Dendritic cell treated with granulocyte-macrophage colony-stimulating factor and Interleukin-4, amounts not matched to agents 40 ng/mL and 50 ng/mL, for 4 days (primary cell): ENCODE measurements around the gene NACA.
"Not testable (repeated sequence)": the region's sequence is repeated elsewhere in the genome, so short reads cannot be mapped to it uniquely, and the experiment has no call there.

Experiments
- H3K27ac Mint-ChIP-seq: one replicate; pipeline ENCODE4 v1.8.0; 2022; ENCODE audit warnings: mild to moderate bottlenecking, mixed read lengths
- H3K27me3 Mint-ChIP-seq: one replicate; pipeline ENCODE4 v1.8.0; 2022; ENCODE audit warnings: mild to moderate bottlenecking, mixed read lengths
- H3K36me3 Mint-ChIP-seq: one replicate; pipeline ENCODE4 v1.8.0; 2022; ENCODE audit warnings: low read depth, mixed read lengths
- H3K4me1 Mint-ChIP-seq: one replicate; pipeline ENCODE4 v1.8.0; 2022; ENCODE audit warnings: low read depth, mixed read lengths
- H3K4me3 Mint-ChIP-seq: one replicate; pipeline ENCODE4 v1.8.0; 2022; ENCODE audit warnings: mild to moderate bottlenecking, moderate library complexity, mixed read lengths
- H3K9me3 Mint-ChIP-seq: one replicate; pipeline ENCODE4 v1.8.0; 2022; ENCODE audit warnings: mixed read lengths
- intact Hi-C: fragments of 100-400 bp; cut with micrococcal nuclease; formaldehyde crosslinking; loops from one replicate; pipeline ENCODE4 v1.15.0; 2022

Gene NACA

DNA sequence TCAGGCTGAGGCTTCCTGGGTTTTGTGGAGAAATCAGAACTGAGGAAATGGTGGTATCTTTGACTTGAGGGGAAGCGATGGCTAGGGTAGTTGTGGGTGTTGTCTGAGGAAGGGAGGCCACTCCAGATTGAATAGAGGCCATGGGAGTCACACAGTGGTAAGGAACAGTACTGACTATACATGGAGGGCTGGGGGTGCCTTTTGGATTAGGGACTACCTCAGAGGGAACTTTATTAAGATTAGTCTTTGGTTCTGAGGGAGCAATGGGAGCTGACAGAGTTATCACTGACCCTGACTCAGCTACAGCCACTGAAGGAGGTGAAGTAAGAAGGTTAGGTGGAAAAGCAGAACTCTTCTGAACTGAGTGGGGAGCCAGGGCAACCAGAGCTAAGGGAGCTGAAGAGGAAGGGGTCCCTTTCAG, 4.4 kb downstream of the NACA start:
- peaks cover 88% of the 10 kb centered on the region for H3K36me3 Mint-ChIP-seq
- no peaks in the 10 kb centered on the region for H3K9me3 Mint-ChIP-seq
- H3K4me1 Mint-ChIP-seq = peaks cover 69% of the 10 kb centered on the region
- intact Hi-C loops = loop anchor here (5.0 kb wide), 1 partner anchor 83 kb away; no protein-coding TSS in a partner anchor
- H3K4me3 Mint-ChIP-seq = peak overlapping the region; percentile 55
- no peaks in the 10 kb centered on the region for H3K27me3 Mint-ChIP-seq
- H3K27ac Mint-ChIP-seq = peak overlapping the region; percentile 75

- peaks cover 68% of the 10 kb centered on the region for H3K4me1 Mint-ChIP-seq
- H3K4me3 Mint-ChIP-seq = no peak overlapping the region
- no peaks in the 10 kb centered on the region for H3K9me3 Mint-ChIP-seq
- peaks cover 89% of the 10 kb centered on the region for H3K36me3 Mint-ChIP-seq
- intact Hi-C loops = no loop called here
- no peaks in the 10 kb centered on the region for H3K27me3 Mint-ChIP-seq
- H3K27ac Mint-ChIP-seq = peak overlapping the region; percentile 49
Measured at GRCh38 chr12:56719056-56719455, 6.0 kb downstream of the NACA start.

DNA sequence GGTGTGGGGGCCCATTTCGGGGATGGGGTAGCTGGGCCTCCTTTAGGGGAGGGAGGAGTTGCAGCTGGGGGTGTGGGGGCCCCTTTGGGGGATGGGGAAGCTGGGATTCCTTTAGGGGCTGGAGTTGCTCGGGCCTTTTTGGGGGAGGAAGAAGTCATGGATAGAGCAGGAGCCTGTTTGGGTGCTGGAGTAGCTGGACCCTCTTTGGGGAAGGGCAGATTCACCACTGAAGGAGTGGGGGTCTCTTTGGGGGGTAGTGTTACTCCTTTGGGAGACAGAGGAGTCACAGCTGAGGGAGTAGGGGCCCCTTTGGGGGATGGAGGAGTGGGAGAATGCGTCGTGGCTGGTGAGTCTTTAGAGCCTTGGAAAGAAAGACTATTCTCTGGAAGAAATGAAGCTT, 6.5 kb downstream of the NACA start:
- intact Hi-C loops = no loop called here
- H3K27me3 Mint-ChIP-seq = no peaks in the 10 kb centered on the region
- peak overlapping the region; percentile 49 for H3K27ac Mint-ChIP-seq
- peaks cover 89% of the 10 kb centered on the region for H3K36me3 Mint-ChIP-seq
- no peaks in the 10 kb centered on the region for H3K9me3 Mint-ChIP-seq
- peak overlapping the region; percentile 7 for H3K4me3 Mint-ChIP-seq
- peaks cover 68% of the 10 kb centered on the region for H3K4me1 Mint-ChIP-seq

- no peak overlapping the region for H3K4me3 Mint-ChIP-seq
- intact Hi-C loops = no loop called here
- H3K27ac Mint-ChIP-seq = no peak overlapping the region
- peaks cover 89% of the 10 kb centered on the region for H3K36me3 Mint-ChIP-seq
- H3K9me3 Mint-ChIP-seq = no peaks in the 10 kb centered on the region
- peaks cover 68% of the 10 kb centered on the region for H3K4me1 Mint-ChIP-seq
- H3K27me3 Mint-ChIP-seq = no peaks in the 10 kb centered on the region
Measured at GRCh38 chr12:56718149-56718548, 7.0 kb downstream of the NACA start.

- Mint-ChIP-seq H3K4me1 (peaks cover 63% of the 10 kb centered on the region), H3K36me3 (peaks cover 92% of the 10 kb centered on the region), H3K27me3 (no peaks in the 10 kb centered on the region), H3K9me3 (no peaks in the 10 kb centered on the region), H3K4me3 (no peak overlapping the region), H3K27ac (peak overlapping the region; percentile 61)
- intact Hi-C loops = no loop called here
Measured at GRCh38 chr12:56716933-56717880, 7.9 kb downstream of the NACA start.

- peaks cover 55% of the 10 kb centered on the region for H3K4me1 Mint-ChIP-seq
- H3K4me3 Mint-ChIP-seq = no peak overlapping the region
- H3K27me3 Mint-ChIP-seq = no peaks in the 10 kb centered on the region
- intact Hi-C loops = no loop called here
- H3K27ac Mint-ChIP-seq = peak overlapping the region; percentile 61
- H3K9me3 Mint-ChIP-seq = no peaks in the 10 kb centered on the region
- H3K36me3 Mint-ChIP-seq = peaks cover 92% of the 10 kb centered on the region
Measured at GRCh38 chr12:56716458-56716857, 8.6 kb downstream of the NACA start.

DNA sequence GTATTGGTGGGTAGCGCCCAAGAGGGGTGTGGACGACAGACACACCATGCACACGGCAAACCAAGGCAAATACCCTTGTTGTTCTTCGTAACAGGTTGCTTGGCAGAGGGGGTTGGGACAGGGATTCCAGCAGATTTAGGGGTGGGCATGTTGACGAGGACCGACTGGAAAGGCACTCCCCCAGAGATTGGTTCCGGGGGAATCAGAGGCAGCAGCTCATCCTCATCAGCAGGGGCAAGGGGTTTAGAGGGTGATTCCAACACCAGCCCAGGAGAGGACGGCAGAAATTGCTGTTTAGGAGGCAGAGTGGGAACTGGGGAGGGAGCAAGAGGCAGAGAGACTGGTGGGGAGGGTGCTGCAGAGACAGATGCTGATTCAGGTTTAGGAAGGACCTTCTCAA, 9.3 kb downstream of the NACA start:
- Mint-ChIP-seq H3K4me3 (no peak overlapping the region), H3K36me3 (peaks cover 92% of the 10 kb centered on the region)

GRCh38 chr12:56714431-56714929, 10.6 kb downstream of the NACA start:
- H3K4me3 Mint-ChIP-seq = no peak overlapping the region
- H3K27me3 Mint-ChIP-seq = no peaks in the 10 kb centered on the region
- intact Hi-C loops = no loop called here
- H3K27ac Mint-ChIP-seq = no peak overlapping the region
- no peaks in the 10 kb centered on the region for H3K9me3 Mint-ChIP-seq
- H3K4me1 Mint-ChIP-seq = peaks cover 37% of the 10 kb centered on the region
- peaks cover 80% of the 10 kb centered on the region for H3K36me3 Mint-ChIP-seq

More for the DNA sequence above, 9.3 kb downstream of the NACA start:
- Mint-ChIP-seq H3K27me3 (no peaks in the 10 kb centered on the region), H3K9me3 (no peaks in the 10 kb centered on the region), H3K27ac (peak overlapping the region; percentile 61), H3K4me1 (peaks cover 48% of the 10 kb centered on the region)
- intact Hi-C loops = no loop called here

DNA sequence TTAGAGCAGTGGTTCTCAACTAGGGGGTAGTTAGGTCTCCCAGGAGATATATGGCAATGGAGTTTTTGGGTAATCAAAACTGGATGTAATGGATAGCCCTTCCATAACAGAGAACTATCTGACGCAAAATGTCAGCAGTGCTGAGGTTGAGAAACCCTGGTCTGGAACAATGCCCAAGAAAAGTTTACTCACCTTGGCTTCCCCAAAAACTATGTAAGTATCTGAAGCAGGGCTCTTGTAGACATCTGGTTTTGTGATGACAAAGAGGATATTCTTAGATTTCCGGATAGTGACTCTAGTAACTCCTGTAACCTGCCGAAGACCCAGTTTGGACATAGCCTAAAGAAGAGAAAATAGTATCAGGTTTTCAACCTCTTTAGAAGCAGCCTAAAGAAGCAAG, 11.8 kb downstream of the NACA start:
- H3K27me3 Mint-ChIP-seq = no peaks in the 10 kb centered on the region
- peaks cover 68% of the 10 kb centered on the region for H3K36me3 Mint-ChIP-seq
- no peak overlapping the region for H3K27ac Mint-ChIP-seq
- intact Hi-C loops = no loop called here
- peaks cover 33% of the 10 kb centered on the region for H3K4me1 Mint-ChIP-seq
- no peaks in the 10 kb centered on the region for H3K9me3 Mint-ChIP-seq
- H3K4me3 Mint-ChIP-seq = no peak overlapping the region

GRCh38 chr12:56709759-56710376, 15.2 kb downstream of the NACA start:
- Mint-ChIP-seq H3K4me1 (peaks cover 17% of the 10 kb centered on the region), H3K27me3 (no peaks in the 10 kb centered on the region), H3K36me3 (peaks cover 41% of the 10 kb centered on the region), H3K4me3 (no peak overlapping the region), H3K9me3 (no peaks in the 10 kb centered on the region), H3K27ac (peak overlapping the region; percentile 39)
- intact Hi-C loops = no loop called here

DNA sequence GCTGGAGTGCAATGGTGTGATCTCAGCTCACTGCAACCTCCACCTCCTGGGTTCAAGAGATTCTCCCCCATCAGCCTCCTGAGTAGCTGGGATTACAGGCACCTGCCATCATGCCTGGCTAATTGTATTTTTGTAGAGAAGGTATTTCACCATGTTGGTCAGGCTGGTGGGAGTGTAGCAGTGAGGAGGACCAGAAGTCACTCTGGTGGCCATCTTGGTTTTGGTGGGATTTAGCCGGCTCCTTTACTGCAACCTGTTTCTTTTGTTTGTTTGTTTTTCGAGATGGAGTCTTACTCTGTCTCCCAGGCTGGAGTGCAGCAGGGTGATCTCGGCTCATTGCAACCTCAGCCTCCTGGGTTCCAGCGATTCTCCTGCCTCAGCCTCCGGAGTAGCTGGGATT, 20.6 kb downstream of the NACA start:
- H3K27me3 Mint-ChIP-seq, H3K27ac Mint-ChIP-seq, intact Hi-C loops, H3K36me3 Mint-ChIP-seq, H3K4me3 Mint-ChIP-seq, H3K9me3 Mint-ChIP-seq: not testable (repeated sequence)
- H3K4me1 Mint-ChIP-seq = peaks cover 27% of the 10 kb centered on the region

DNA sequence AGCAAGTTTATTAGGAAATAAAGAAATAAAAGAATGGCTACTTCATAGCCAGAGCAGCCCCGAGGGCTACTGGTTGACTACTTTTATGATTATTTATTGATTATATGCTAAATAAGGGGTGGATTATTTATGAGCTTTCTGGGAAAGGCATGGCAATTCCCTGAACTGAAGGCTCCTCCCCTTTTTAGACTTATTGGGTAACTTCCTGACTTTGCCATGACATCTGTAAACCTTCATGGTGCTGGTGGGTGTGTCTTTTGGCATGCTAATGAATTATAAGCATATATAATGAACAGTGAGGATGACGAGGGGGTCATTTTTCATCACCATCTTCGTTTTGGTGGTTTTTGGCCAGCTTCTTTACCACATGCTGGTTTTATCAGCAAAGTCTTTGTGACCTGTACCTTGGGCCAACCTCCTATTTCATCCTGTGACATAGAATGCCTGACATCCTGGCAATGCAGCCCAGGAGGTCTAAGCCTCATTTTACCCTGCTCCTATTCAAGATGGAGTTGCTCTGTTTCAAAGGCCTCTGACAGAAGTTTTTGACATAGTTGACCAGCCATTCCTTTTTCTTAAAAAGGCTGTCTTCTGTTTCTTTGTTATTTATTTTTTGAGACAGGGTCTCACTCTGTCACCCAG, 26.0 kb downstream of the NACA start:
- Mint-ChIP-seq H3K4me3 (no peak overlapping the region), H3K9me3 (no peaks in the 10 kb centered on the region), H3K27me3 (no peaks in the 10 kb centered on the region), H3K36me3 (no peaks in the 10 kb centered on the region), H3K27ac (peak overlapping the region; percentile 43), H3K4me1 (peaks cover 20% of the 10 kb centered on the region)
- intact Hi-C loops = no loop called here

DNA sequence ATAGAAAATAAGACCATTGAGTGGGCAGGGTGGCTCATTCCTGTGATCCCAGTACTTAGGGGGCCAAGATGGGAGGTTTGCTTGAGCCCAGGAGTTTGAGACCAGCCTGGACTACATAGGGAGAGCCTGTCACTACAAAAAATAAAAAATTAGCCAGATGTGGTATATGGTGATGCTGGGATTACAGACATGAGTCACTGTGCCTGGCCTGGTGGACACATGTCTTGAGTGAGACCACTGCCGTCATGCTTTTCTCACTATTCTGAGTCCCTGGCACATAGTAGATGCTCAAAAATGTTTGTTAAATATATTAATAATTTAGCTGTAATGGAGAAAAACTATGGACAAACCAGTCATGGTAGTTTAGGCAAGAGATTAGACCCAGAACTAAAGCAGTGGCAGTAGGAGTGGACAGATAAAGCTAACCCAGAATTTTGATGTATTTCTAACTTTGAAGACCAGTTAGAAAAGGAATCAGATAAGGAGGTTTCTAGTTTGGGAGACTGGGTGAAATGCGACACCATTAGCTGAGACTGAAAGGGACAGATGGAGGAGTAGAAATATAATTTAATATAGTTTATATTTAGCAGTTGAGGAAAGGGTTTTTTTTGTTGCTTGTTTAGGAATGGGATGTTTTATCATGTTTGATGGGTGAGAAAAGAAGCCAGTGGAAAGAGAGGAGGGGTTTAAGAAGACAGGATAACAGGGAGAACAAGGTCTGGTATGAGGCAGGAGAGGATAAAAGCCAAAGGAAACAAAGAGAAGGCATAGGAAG, 29.6 kb downstream of the NACA start:
- H3K27ac Mint-ChIP-seq = no peak overlapping the region
- no peaks in the 10 kb centered on the region for H3K9me3 Mint-ChIP-seq
- intact Hi-C loops = no loop called here
- no peak overlapping the region for H3K4me3 Mint-ChIP-seq
- H3K27me3 Mint-ChIP-seq = no peaks in the 10 kb centered on the region
- no peaks in the 10 kb centered on the region for H3K36me3 Mint-ChIP-seq
- peaks cover 12% of the 10 kb centered on the region for H3K4me1 Mint-ChIP-seq
